Neural cell (in vitro differentiated cells): ENCODE data around the gene APOL5. TPM values are rescaled to one million over a fixed set of nuclear protein-coding genes. Genes with fewer than 3 reads are reported as not detected.

Experiments used
- H2AFZ ChIP-seq: fragments of 200-600, 300-800 bp; sonication (generic), shearing (Covaris generic); 2 replicates; pipeline ENCODE4 v1.6.0; 2014; ENCODE audit warnings: low read depth, mild to moderate bottlenecking, antibody characterized with exemption, low read length, moderate library complexity
- H3F3A ChIP-seq: fragments of 200-600 bp; shearing (Covaris generic); 2 replicates; pipeline ENCODE4 v1.6.1; 2016; ENCODE audit warnings: mild to moderate bottlenecking, moderate library complexity, mixed read lengths, antibody characterized with exemption, low read length; ENCODE audit not compliant: insufficient read depth, poor library complexity, severe bottlenecking
- H3K27ac ChIP-seq: fragments of 200-600, 300-800 bp; sonication (generic), shearing (Covaris generic); 2 replicates; pipeline ENCODE4 v1.5.1; 2014; ENCODE audit warnings: mild to moderate bottlenecking, low read length, moderate library complexity
- H3K27me3 ChIP-seq: fragments of 300-800, 200-600 bp; sonication (generic), shearing (Covaris generic); 2 replicates; pipeline ENCODE4 v1.6.0; 2014; ENCODE audit warnings: mild to moderate bottlenecking, low read depth, low read length, moderate library complexity; ENCODE audit not compliant: insufficient read depth
- H3K36me3 ChIP-seq: fragments of 300-800, 200-600 bp; sonication (generic), shearing (Covaris generic); 2 replicates; pipeline ENCODE4 v1.5.1; 2014; ENCODE audit warnings: mild to moderate bottlenecking, antibody characterized with exemption, low read length, moderate library complexity; ENCODE audit not compliant: insufficient read depth
- H3K4me2 ChIP-seq: fragments of 300-800, 200-600 bp; sonication (generic), shearing (Covaris generic); 2 replicates; pipeline ENCODE4 v1.6.0; 2014; ENCODE audit warnings: mild to moderate bottlenecking, low read length
- H3K4me3 ChIP-seq: fragments of 300-800, 200-600 bp; sonication (generic), shearing (Covaris generic); 2 replicates; pipeline ENCODE4 v1.5.1; 2014; ENCODE audit warnings: mild to moderate bottlenecking, low read length, moderate library complexity
- H3K79me2 ChIP-seq: fragments of 200-600 bp; shearing (Covaris generic); replicated peaks from 2 replicates; pipeline ENCODE4 v1.6.0; 2014; ENCODE audit warnings: mild to moderate bottlenecking, low read length, moderate library complexity; ENCODE audit not compliant: insufficient read depth
- H3K9ac ChIP-seq: fragments of 300-800, 200-600 bp; sonication (generic), shearing (Covaris generic); 2 replicates; pipeline ENCODE4 v1.6.1; 2016; ENCODE audit warnings: mild to moderate bottlenecking, low read length, mixed read lengths
- H3K9me2 ChIP-seq: fragments of 200-600 bp; shearing (Covaris generic); 2 replicates; pipeline ENCODE4 v1.6.1; 2016; ENCODE audit warnings: mild to moderate bottlenecking, low read length, mixed read lengths; ENCODE audit not compliant: insufficient read depth
- H3K9me3 ChIP-seq: fragments of 200-600, 300-800 bp; sonication (generic), shearing (Covaris generic); 2 replicates; pipeline ENCODE4 v1.6.1; 2016; ENCODE audit warnings: mild to moderate bottlenecking, mixed run types, low read length, moderate library complexity, mixed read lengths
- H4K20me1 ChIP-seq: fragments of 200-600 bp; shearing (Covaris generic); 2 replicates; pipeline ENCODE4 v1.6.1; 2016; ENCODE audit warnings: mild to moderate bottlenecking, mixed run types; ENCODE audit not compliant: insufficient read depth
- EP300 ChIP-seq: fragments of 450-650 bp; conservative IDR thresholded peaks from 2 replicates; pipeline ENCODE4 v1.6.1; 2014; ENCODE audit warnings: antibody characterized with exemption, mild to moderate bottlenecking, moderate library complexity; ENCODE audit not compliant: poor library complexity, severe bottlenecking
- EZH2 ChIP-seq: fragments of 200-600, 300-800 bp; shearing (Covaris generic), sonication (generic); IDR thresholded peaks from 2 replicates; pipeline ENCODE4 v1.6.1; 2014; ENCODE audit warnings: antibody characterized with exemption, low read length, borderline replicate concordance, mild to moderate bottlenecking; ENCODE audit not compliant: insufficient read depth, poor library complexity, severe bottlenecking
- MXI1 ChIP-seq: fragments of 450-650 bp; conservative IDR thresholded peaks from 2 replicates; pipeline ENCODE4 v1.6.1; 2014; ENCODE audit warnings: antibody characterized with exemption, mild to moderate bottlenecking; ENCODE audit not compliant: poor library complexity, severe bottlenecking
- POLR2AphosphoS5 ChIP-seq: IDR thresholded peaks from 2 replicates; pipeline ENCODE4 v1.6.1; 2012
- RAD21 ChIP-seq: fragments of 450-650 bp; conservative IDR thresholded peaks from 2 replicates; pipeline ENCODE4 v1.6.1; 2014; ENCODE audit warnings: antibody characterized with exemption, mild to moderate bottlenecking, moderate library complexity
- SMC3 ChIP-seq: fragments of 450-650 bp; conservative IDR thresholded peaks from 2 replicates; pipeline ENCODE4 v1.6.1; 2014; ENCODE audit warnings: antibody characterized with exemption, mild to moderate bottlenecking, moderate library complexity; ENCODE audit not compliant: poor library complexity
- TAF1 ChIP-seq: IDR thresholded peaks from 2 replicates; pipeline ENCODE4 v1.6.1; 2012; ENCODE audit warnings: low read depth
- polyA plus RNA-seq: library from polyadenylated mRNA; depleted of rRNA; stranded (reverse); fragments of >200 nt; gene quantifications from 2 replicates; pipeline ENCODE4 v1.2.3, GENCODE V29; 2014
- TF ChIP-seq, protein P1 (sequence below): IDR thresholded peaks from 2 replicates; pipeline ENCODE4 v1.6.1; 2012; ENCODE audit warnings: borderline replicate concordance

APOL5 gene
- polyA plus RNA-seq, 1 donor from 2014 or later: not detected

DNA sequence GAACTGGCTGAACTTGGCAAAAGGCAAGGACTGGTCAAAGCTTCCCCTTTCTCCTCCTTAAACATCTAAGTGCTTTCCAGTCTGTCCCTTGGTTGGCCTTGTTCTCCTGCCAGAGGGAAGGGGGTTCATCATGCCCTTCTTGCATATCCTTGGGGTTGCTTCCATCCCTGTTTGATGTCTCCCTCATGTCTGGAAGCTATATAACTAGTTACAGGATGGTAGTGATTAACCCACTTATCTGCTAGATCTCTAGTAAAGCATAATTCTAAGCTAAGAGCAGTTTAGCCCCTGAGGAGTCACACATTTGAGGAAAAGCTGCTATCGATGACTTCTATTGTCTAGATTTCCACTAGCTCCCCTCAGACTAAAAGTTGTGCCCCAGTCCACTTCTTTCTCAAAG lies 22.9 kb downstream of the APOL5 start:
- Histone ChIP-seq H3K79me2 (no peaks in the 10 kb centered on the region), H3F3A (no peaks in the 10 kb centered on the region), H3K27me3 (no peaks in the 10 kb centered on the region), H3K4me2 (no peak overlapping the region), H3K9me3 (no peaks in the 10 kb centered on the region), H3K27ac (no peak overlapping the region), H4K20me1 (no peaks in the 10 kb centered on the region), H3K9me2 (no peaks in the 10 kb centered on the region), H3K36me3 (peaks cover 9% of the 10 kb centered on the region), H2AFZ (no peak overlapping the region), H3K9ac (no peak overlapping the region), H3K4me3 (no peak overlapping the region)
- peak; percentile 27 for TF ChIP-seq POLR2AphosphoS5
- TF ChIP-seq RAD21: no peak
- no peak for TF ChIP-seq EZH2

- no peaks in the 10 kb centered on the region for H3K79me2 ChIP-seq
- no peak overlapping the region for H3K9ac ChIP-seq
- H3K36me3 ChIP-seq: peaks cover 23% of the 10 kb centered on the region
- no peaks in the 10 kb centered on the region for H3K9me2 ChIP-seq
- H3K27me3 ChIP-seq: no peaks in the 10 kb centered on the region
- TF ChIP-seq, protein P1, sequence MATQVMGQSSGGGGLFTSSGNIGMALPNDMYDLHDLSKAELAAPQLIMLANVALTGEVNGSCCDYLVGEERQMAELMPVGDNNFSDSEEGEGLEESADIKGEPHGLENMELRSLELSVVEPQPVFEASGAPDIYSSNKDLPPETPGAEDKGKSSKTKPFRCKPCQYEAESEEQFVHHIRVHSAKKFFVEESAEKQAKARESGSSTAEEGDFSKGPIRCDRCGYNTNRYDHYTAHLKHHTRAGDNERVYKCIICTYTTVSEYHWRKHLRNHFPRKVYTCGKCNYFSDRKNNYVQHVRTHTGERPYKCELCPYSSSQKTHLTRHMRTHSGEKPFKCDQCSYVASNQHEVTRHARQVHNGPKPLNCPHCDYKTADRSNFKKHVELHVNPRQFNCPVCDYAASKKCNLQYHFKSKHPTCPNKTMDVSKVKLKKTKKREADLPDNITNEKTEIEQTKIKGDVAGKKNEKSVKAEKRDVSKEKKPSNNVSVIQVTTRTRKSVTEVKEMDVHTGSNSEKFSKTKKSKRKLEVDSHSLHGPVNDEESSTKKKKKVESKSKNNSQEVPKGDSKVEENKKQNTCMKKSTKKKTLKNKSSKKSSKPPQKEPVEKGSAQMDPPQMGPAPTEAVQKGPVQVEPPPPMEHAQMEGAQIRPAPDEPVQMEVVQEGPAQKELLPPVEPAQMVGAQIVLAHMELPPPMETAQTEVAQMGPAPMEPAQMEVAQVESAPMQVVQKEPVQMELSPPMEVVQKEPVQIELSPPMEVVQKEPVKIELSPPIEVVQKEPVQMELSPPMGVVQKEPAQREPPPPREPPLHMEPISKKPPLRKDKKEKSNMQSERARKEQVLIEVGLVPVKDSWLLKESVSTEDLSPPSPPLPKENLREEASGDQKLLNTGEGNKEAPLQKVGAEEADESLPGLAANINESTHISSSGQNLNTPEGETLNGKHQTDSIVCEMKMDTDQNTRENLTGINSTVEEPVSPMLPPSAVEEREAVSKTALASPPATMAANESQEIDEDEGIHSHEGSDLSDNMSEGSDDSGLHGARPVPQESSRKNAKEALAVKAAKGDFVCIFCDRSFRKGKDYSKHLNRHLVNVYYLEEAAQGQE: no peak
- TF ChIP-seq RAD21: no peak
- TF ChIP-seq EP300: no peak
- no peak for TF ChIP-seq TAF1
- no peak for TF ChIP-seq SMC3
- TF ChIP-seq EZH2: no peak
- H2AFZ ChIP-seq: no peak overlapping the region
- no peaks in the 10 kb centered on the region for H3K9me3 ChIP-seq
- no peak overlapping the region for H3K27ac ChIP-seq
- H3F3A ChIP-seq: no peaks in the 10 kb centered on the region
- H4K20me1 ChIP-seq: no peaks in the 10 kb centered on the region
- no peak overlapping the region for H3K4me3 ChIP-seq
- no peak overlapping the region for H3K4me2 ChIP-seq
These were observed 24.8 kb downstream of the APOL5 start for GRCh38 chr22:35742342-35743100.

DNA sequence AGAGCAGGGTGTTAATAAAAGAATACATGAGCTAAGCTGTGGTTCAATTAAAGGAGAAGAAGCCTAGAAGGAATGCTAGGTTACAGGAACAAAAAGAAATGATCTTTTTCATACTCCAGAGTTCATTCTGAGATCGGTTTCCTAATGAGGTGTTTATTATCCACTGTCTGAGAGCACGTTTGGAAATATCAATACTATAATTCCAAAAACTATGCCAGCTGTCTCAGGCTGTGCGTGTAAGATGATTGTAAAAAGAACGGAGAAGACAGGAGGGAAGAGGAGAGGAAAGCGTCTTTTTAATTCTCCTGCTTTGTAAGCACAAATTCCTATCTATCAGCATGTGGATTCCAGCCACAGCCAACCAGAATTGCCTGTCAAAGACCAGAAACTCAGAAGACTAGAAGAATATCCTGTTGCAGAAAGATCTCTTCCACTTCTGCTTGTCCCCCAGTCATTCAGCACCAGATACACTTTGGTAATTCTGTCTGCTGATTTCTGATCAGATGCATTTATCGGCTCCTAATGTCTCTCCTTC lies 25.7 kb downstream of the APOL5 start:
- no peaks in the 10 kb centered on the region for H3K9me3 ChIP-seq
- H3K79me2 ChIP-seq: no peaks in the 10 kb centered on the region
- peaks cover 27% of the 10 kb centered on the region for H3K36me3 ChIP-seq

More for the DNA sequence above, 25.7 kb downstream of the APOL5 start:
- no peak overlapping the region for H3K27ac ChIP-seq
- H4K20me1 ChIP-seq: no peaks in the 10 kb centered on the region
- H3F3A ChIP-seq: no peaks in the 10 kb centered on the region
- H3K27me3 ChIP-seq: no peaks in the 10 kb centered on the region
- TF ChIP-seq, protein P1: no peak
- TF ChIP-seq MXI1: no peak
- TF ChIP-seq POLR2AphosphoS5: no peak
- no peak for TF ChIP-seq SMC3
- H2AFZ ChIP-seq: no peak overlapping the region
- no peaks in the 10 kb centered on the region for H3K9me2 ChIP-seq
- H3K4me3 ChIP-seq: no peak overlapping the region
- H3K4me2 ChIP-seq: no peak overlapping the region
- no peak overlapping the region for H3K9ac ChIP-seq
